Osteoblast (primary cell): Measurements from ENCODE around the gene ZNF385A. TPM values are rescaled to one million over a fixed set of nuclear protein-coding genes. Genes with fewer than 3 reads are reported as not detected.

Source experiments
- DNase-seq: peaks from one replicate; pipeline ENCODE4 v3.0.0; 2011; ENCODE audit warnings: low spot score, mixed read lengths; ENCODE audit not compliant: insufficient read length; ENCODE audit errors: missing footprints
- H2AFZ ChIP-seq: 2 replicates; pipeline ENCODE4 v1.6.0; 2011; ENCODE audit warnings: mild to moderate bottlenecking, low read length
- H3K27ac ChIP-seq: 2 replicates; pipeline ENCODE4 v1.5.1; 2011; ENCODE audit warnings: mild to moderate bottlenecking, low read depth, low read length, moderate library complexity
- H3K27me3 ChIP-seq: 2 replicates; pipeline ENCODE4 v1.6.0; 2012; ENCODE audit warnings: mild to moderate bottlenecking, control low read depth, inconsistent platforms, low read length, moderate library complexity; ENCODE audit not compliant: insufficient read depth
- H3K36me3 ChIP-seq: 2 replicates; pipeline ENCODE4 v1.5.1; 2011; ENCODE audit warnings: mild to moderate bottlenecking, low read length, control low read depth, moderate library complexity; ENCODE audit not compliant: insufficient read depth
- H3K4me1 ChIP-seq: 2 replicates; pipeline ENCODE4 v1.5.1; 2011; ENCODE audit warnings: mild to moderate bottlenecking, low read length, control low read depth, moderate library complexity; ENCODE audit not compliant: insufficient read depth
- H3K4me2 ChIP-seq: 2 replicates; pipeline ENCODE4 v1.6.0; 2011; ENCODE audit warnings: mild to moderate bottlenecking, low read length; ENCODE audit not compliant: insufficient read depth
- H3K4me3 ChIP-seq: fragments of 200-600 bp; sonication (generic); 3 replicates; pipeline ENCODE4 v1.5.1; 2012; ENCODE audit warnings: mild to moderate bottlenecking, low read length, inconsistent platforms; ENCODE audit not compliant: insufficient read depth
- H3K79me2 ChIP-seq: 2 replicates; pipeline ENCODE4 v1.6.0; 2012; ENCODE audit warnings: mild to moderate bottlenecking, low read length, control low read depth, inconsistent platforms; ENCODE audit not compliant: insufficient read depth
- H3K9me3 ChIP-seq: 2 replicates; pipeline ENCODE4 v1.5.1; 2011; ENCODE audit warnings: low read depth, low read length, control low read depth
- H4K20me1 ChIP-seq: 2 replicates; pipeline ENCODE4 v1.6.0; 2012; ENCODE audit warnings: mild to moderate bottlenecking, low read length, control low read depth; ENCODE audit not compliant: insufficient read depth
- CTCF ChIP-seq: IDR thresholded peaks from 2 replicates; pipeline ENCODE4 v1.5.1; 2011; ENCODE audit warnings: mild to moderate bottlenecking, low read depth, low read length, moderate library complexity; ENCODE audit errors: extremely low read depth
- total RNA-seq: library from RNA; depleted of rRNA; stranded (reverse); fragments of >200 nt; gene quantifications from 2 replicates; pipeline ENCODE4 v1.2.3, GENCODE V29; 2012

ZNF385A gene
- total RNA-seq, 1 donor = 0.72 TPM

GRCh38 chr12:54392485-54393206 is 8.1 kb upstream of the ZNF385A start:
- H3K9me3 ChIP-seq = no peaks in the 10 kb centered on the region
- H3K27me3 ChIP-seq = no peaks in the 10 kb centered on the region
- no peaks in the 10 kb centered on the region for H3K4me1 ChIP-seq
- DNase-seq = peak; percentile 72
- H3K4me3 ChIP-seq = no peak overlapping the region
- no peak overlapping the region for H3K4me2 ChIP-seq
- no peak for TF ChIP-seq CTCF
- H3K36me3 ChIP-seq = peaks cover 50% of the 10 kb centered on the region
- no peaks in the 10 kb centered on the region for H3K79me2 ChIP-seq
- no peak overlapping the region for H3K27ac ChIP-seq
- H2AFZ ChIP-seq = no peak overlapping the region
- H4K20me1 ChIP-seq = peaks cover 27% of the 10 kb centered on the region

- peak; percentile 73 for DNase-seq
- Histone ChIP-seq H3K36me3 (peaks cover 32% of the 10 kb centered on the region), H3K4me3 (no peak overlapping the region), H3K27ac (no peak overlapping the region), H3K27me3 (no peaks in the 10 kb centered on the region), H3K4me1 (no peaks in the 10 kb centered on the region), H3K79me2 (no peaks in the 10 kb centered on the region), H3K4me2 (no peak overlapping the region), H4K20me1 (peaks cover 22% of the 10 kb centered on the region), H3K9me3 (no peaks in the 10 kb centered on the region), H2AFZ (no peak overlapping the region)
- no peak for TF ChIP-seq CTCF
These were observed 6.4 kb upstream of the ZNF385A start for GRCh38 chr12:54390668-54391551.

GRCh38 chr12:54390176-54390667 is 5.7 kb upstream of the ZNF385A start:
- peak; percentile 88 for DNase-seq
- Histone ChIP-seq H3K4me1 (no peaks in the 10 kb centered on the region), H4K20me1 (peaks cover 18% of the 10 kb centered on the region), H3K79me2 (no peaks in the 10 kb centered on the region), H3K27ac (no peak overlapping the region), H3K27me3 (no peaks in the 10 kb centered on the region), H3K36me3 (peaks cover 25% of the 10 kb centered on the region), H3K4me3 (no peak overlapping the region), H3K4me2 (no peak overlapping the region), H2AFZ (no peak overlapping the region), H3K9me3 (no peaks in the 10 kb centered on the region)
- no peak for TF ChIP-seq CTCF
